ENCODE measurements around the gene MEGF10.

The MEGF10 gene

DNA sequence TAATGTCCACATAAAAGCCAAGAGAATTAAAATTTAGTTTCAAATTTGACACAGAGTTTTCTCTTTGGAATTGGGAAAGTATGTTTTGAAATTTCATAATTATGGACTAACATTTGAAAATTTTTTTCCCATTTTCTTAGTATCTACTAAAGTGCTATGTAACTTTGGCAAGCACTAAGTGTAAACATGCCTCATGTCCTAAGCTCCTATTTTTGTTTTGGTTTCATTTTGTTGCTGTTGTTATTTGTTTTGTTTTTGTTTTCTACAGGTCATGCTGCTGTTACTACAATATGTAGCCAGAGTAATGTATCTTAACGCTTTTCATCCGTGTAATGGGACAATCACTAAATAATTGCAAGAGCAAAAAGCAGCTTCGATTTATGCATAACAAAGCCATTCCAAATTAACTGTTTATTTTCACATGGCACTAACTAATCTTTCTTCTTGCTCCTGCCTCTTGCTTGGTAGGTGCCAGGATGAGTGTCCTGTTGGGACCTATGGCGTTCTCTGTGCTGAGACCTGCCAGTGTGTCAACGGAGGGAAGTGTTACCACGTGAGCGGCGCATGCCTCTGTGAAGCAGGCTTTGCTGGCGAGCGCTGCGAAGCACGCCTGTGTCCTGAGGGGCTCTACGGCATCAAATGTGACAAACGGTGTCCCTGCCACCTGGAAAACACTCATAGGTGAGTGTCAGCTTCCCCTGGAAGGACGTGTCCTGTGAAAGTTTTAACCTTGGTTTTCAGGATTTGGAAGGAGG, 119.5 kb downstream of the MEGF10 start:
- Histone ChIP-seq H3K27me3 (ENCODE audit: insufficient read depth, low read length, poor library complexity) (peaks cover 6% of the 10 kb centered on the region), H3K36me3 (ENCODE audit: insufficient read depth, low read length) (no peaks in the 10 kb centered on the region), H3K4me3 (ENCODE audit: low read depth in 1 of 2, low read length in 2 of 2) (no peak overlapping the region), H3K4me2 (ENCODE audit: insufficient read depth, low read length) (no peak overlapping the region), H4K20me1 (ENCODE audit: insufficient read depth, low read length) (no peaks in the 10 kb centered on the region), H3K79me2 (ENCODE audit: insufficient read depth, low read length) (no peaks in the 10 kb centered on the region), H3K9ac (ENCODE audit: low read depth, low read length) (no peak overlapping the region), H3K9me3 (ENCODE audit: insufficient read depth, low read length, severe bottlenecking) (no peaks in the 10 kb centered on the region), H3K27ac (ENCODE audit: low read length) (no peak overlapping the region), H2AFZ (ENCODE audit: low read depth, low read length) (no peak overlapping the region), H3K4me1 (ENCODE audit: insufficient read depth, low read length) (no peaks in the 10 kb centered on the region)
- no peak for DNase-seq
- ATAC-seq (ENCODE audit: insufficient read depth, low read depth) = no peak
- TF ChIP-seq, protein P1, sequence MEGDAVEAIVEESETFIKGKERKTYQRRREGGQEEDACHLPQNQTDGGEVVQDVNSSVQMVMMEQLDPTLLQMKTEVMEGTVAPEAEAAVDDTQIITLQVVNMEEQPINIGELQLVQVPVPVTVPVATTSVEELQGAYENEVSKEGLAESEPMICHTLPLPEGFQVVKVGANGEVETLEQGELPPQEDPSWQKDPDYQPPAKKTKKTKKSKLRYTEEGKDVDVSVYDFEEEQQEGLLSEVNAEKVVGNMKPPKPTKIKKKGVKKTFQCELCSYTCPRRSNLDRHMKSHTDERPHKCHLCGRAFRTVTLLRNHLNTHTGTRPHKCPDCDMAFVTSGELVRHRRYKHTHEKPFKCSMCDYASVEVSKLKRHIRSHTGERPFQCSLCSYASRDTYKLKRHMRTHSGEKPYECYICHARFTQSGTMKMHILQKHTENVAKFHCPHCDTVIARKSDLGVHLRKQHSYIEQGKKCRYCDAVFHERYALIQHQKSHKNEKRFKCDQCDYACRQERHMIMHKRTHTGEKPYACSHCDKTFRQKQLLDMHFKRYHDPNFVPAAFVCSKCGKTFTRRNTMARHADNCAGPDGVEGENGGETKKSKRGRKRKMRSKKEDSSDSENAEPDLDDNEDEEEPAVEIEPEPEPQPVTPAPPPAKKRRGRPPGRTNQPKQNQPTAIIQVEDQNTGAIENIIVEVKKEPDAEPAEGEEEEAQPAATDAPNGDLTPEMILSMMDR (IDR thresholded peaks at IDR 0.05; ENCODE audit: borderline replicate concordance, extremely low read depth, low read length, poor library complexity, severe bottlenecking) = no peak
- TF ChIP-seq EZH2 (IDR thresholded peaks at IDR 0.05; ENCODE audit: borderline replicate concordance, low read depth, low read length, severe bottlenecking) = no peak

DNA sequence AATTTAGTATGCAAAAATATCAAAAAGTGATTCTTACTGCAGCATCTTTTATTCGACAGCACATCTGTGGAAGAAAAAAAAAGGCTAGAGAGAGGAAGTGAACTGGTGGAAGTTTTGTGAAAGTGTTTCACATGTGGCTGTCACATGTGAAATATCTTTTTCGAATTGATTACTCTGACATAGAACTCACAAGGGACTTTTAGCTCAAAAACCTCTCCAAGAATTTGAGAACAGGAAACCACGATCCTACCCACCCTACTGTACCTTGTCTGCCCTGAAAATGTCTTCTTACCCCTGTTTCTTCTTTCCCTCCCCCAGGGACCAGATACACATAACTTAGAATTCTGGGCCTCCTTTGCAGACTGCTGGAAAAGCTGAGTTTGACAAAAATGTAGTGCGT, 120.4 kb downstream of the MEGF10 start:
- H2AFZ ChIP-seq (ENCODE audit: low read depth, low read length) = no peak overlapping the region; the same call in 1 of the 2 replicates
- H3K9me3 ChIP-seq (ENCODE audit: insufficient read depth, low read length, severe bottlenecking) = no peaks in the 10 kb centered on the region
- H3K27me3 ChIP-seq (ENCODE audit: insufficient read depth, low read length, poor library complexity) = peaks cover 4% of the 10 kb centered on the region
- no peaks in the 10 kb centered on the region for H4K20me1 ChIP-seq (ENCODE audit: insufficient read depth, low read length)
- no peaks in the 10 kb centered on the region for H3K36me3 ChIP-seq (ENCODE audit: insufficient read depth, low read length)
- H3K79me2 ChIP-seq (ENCODE audit: insufficient read depth, low read length) = no peaks in the 10 kb centered on the region
- TF ChIP-seq, protein P1 (IDR thresholded peaks at IDR 0.05; ENCODE audit: borderline replicate concordance, extremely low read depth, low read length, poor library complexity, severe bottlenecking) = no peak
- TF ChIP-seq EZH2 (IDR thresholded peaks at IDR 0.05; ENCODE audit: borderline replicate concordance, low read depth, low read length, severe bottlenecking) = no peak
- ATAC-seq (ENCODE audit: insufficient read depth, low read depth) = no peak
- no peak overlapping the region for H3K4me3 ChIP-seq (ENCODE audit: low read depth in 1 of 2, low read length in 2 of 2)
- DNase-seq = no peak
- H3K27ac ChIP-seq (ENCODE audit: low read length) = no peak overlapping the region
- H3K4me1 ChIP-seq (ENCODE audit: insufficient read depth, low read length) = no peaks in the 10 kb centered on the region
- H3K9ac ChIP-seq (ENCODE audit: low read depth, low read length) = no peak overlapping the region
- no peak overlapping the region for H3K4me2 ChIP-seq (ENCODE audit: insufficient read depth, low read length)

DNA sequence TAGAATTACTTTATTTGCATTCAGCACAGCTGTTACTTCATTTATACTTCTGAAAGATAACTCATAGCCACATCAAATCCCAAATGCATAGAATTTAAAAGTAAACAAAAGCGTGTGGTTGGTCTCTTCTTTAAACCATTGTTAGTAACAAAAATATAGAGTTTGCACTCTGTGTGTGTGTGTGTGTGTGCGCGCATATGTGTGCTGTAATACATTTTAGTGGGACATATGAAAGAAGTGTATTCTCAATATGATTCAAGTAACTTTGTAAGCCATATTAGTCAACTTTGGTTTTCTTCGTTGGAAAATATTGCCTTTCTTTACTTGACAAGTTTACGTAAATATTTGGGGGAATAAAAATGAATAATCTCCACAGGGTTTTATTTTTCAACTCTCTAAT, 120.8 kb downstream of the MEGF10 start:
- Histone ChIP-seq H3K4me1 (ENCODE audit: insufficient read depth, low read length) (no peaks in the 10 kb centered on the region), H4K20me1 (ENCODE audit: insufficient read depth, low read length) (no peaks in the 10 kb centered on the region), H3K27me3 (ENCODE audit: insufficient read depth, low read length, poor library complexity) (no peaks in the 10 kb centered on the region), H3K9ac (ENCODE audit: low read depth, low read length) (no peak overlapping the region), H3K4me2 (ENCODE audit: insufficient read depth, low read length) (no peak overlapping the region), H3K79me2 (ENCODE audit: insufficient read depth, low read length) (no peaks in the 10 kb centered on the region), H3K9me3 (ENCODE audit: insufficient read depth, low read length, severe bottlenecking) (no peaks in the 10 kb centered on the region), H2AFZ (ENCODE audit: low read depth, low read length) (no peak overlapping the region; the same call in 1 of the 2 replicates), H3K4me3 (ENCODE audit: low read depth in 1 of 2, low read length in 2 of 2) (no peak overlapping the region), H3K36me3 (ENCODE audit: insufficient read depth, low read length) (no peaks in the 10 kb centered on the region), H3K27ac (ENCODE audit: low read length) (no peak overlapping the region)
- ATAC-seq (ENCODE audit: insufficient read depth, low read depth) = no peak
- DNase-seq = no peak
- TF ChIP-seq, protein P1 (IDR thresholded peaks at IDR 0.05; ENCODE audit: borderline replicate concordance, extremely low read depth, low read length, poor library complexity, severe bottlenecking) = no peak
- TF ChIP-seq EZH2 (IDR thresholded peaks at IDR 0.05; ENCODE audit: borderline replicate concordance, low read depth, low read length, severe bottlenecking) = no peak
